SW 1271 (cell line): ENCODE measurements around the gene GAREM1.
"Not testable (repeated sequence)": the region's sequence is repeated elsewhere in the genome, so short reads cannot be mapped to it uniquely, and the experiment has no call there.

Source experiments
- DNase-seq, 2 experiments: peaks; one replicate each; lab custom pipeline; 2025; lab: John Stamatoyannopoulos, UW

The GAREM1 gene

DNA sequence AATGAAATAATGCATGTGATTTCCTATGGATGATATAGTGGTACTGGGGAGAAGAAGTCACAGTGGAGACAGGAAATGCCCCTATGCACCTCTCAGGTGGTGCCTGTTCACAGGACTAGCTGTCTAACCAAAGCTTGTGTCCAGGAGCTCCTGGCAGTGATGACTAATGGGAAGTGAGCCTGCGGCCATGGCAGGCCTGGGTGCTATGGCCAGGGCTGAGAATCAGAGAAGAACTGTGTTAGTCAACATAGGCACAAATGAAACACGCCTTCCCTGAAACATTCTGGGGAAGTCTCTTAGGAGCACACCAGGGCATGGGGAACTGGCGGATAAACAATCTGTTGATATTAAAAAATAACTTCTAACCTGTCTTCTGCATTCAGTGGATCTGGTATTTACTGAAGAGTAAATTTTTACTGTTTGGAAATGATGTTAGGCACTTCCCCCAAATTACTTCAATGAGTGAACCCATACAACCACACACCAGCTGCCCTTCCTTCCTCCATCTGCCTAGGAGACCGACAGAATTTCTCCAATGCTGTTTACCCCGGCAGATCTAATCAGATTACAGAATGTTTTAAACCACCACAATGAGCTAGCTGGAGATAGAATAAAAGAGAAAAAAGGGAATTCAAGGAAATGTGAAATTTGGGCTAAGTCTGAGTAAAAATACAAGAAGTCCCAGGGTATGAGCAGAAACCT, 213.4 kb downstream of the GAREM1 start:
- DNase-seq = no peak

DNA sequence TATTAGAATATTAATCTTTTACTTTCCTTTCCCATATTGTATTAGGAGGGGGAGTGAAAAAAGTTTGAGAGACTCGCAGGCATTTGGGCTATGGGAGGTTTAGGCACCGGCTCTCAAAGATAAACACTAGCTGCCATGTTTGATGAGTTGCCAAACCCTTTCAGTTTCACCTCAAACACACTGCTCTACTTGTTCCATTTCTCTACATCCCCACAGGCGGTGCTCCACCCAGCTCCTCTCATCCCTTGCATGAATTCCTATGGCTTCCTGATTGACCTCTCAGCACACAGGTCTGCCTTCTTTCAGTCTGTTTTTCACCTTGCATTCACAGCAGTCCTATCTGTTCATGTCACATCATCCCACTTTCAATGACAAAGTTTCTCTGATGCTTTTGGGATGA, 215.1 kb downstream of the GAREM1 start:
- DNase-seq = no peak

DNA sequence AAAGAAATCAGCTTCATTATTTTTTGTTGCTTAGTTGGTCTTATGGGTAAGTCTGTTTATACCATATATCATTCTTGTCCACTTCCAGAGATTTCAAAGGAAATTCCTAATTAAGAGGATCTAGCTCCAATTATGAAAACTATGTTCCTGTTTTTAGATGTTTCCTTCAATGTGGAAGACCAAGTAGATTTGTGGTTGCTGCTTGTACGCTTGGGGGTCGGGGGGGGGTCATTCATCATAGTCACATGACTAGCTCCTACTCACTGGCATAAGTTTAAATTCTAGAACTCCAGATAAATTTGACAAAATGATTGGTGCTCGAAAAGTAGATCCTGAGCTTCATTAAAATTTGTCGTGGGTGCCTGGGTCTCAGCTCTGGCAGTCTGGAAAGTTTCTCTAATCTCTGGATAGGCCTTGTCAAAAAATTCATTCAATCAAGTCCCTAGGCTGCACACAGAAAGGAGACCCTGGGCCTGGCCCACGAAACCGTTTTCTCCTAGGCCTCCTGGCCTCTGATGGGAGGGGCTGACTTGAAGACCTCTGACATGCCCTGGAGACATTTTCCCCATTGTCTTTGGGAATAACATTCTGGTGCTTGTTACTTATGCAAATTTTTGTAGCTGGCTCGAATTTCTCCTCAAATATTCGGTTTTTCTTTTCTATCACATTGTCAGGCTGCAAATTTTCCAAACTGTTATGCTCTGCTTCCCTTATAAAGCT, 218.4 kb downstream of the GAREM1 start:
- DNase-seq = no peak

DNA sequence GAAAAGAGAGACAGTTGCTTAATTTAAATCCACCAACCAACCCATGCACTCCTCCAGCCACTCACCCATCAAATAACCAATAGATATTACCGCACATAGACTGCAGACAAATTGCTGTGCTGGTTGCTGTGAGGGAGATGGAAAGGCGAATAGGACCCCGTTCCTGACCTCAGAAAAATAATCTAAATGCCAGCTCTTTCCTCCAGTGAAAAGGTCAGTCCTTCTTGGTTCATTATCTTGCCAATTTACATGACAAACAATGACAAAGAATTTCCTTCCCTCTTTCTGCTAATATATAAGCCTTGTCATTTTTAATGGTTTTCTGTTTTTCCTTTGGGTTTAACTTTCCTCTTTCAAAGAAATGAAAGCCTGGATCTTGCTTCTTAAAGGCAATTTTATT, 219.2 kb downstream of the GAREM1 start:
- DNase-seq = no peak

DNA sequence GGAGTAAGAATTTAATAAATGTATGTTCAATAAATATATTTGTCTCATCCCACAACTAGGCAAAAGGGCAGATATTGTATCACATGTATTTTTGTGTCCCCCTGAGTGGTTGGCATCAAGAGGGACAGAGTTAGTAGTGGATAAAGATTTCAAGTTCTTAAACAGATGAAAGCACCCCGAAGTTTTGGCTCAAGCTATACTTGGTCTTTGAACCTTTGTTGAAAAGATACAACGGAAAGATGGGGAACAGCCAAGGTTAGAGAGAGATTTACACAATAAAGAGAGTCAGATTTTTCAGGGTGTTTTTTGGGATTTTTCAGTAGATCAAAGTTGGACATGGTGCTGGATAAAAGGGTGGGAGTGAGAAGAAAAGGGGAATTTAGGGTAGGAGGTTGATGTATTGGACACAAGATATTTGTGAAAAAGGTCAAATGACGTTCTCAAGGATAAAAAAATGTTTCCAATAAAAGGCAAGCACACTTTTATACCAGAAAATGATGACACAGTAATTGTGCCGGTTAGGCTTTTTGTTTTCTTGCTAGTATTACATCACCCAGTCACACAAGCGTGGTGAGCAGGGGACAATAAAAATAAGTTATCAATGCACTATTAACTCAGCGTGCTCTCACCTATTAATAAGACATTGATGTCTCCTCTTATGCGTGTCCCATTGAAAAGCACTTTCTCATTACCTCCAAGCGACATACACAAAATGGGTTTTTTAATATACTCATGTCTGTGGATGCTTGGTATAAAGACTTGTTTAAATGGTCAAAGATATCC, 221.3 kb downstream of the GAREM1 start:
- no peak for DNase-seq

DNA sequence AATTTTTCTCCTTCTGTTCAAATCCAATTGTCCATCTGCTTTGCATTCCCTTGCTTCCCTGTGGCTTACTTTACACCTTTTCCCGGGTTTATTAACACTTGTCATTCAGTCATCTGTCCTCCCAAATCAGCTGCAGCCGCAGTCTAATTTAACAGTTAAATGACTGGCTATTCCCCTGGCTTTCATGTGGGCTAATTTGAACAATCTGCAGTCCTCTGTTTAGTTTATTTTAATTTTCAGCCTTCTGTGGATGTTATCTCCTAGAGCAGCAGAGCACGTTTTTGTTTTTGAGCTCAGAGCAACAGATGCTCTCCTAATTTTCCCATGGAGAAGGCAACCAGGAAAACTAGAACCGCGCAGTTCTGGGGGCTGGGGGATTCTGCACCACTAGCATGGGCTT, 225.8 kb downstream of the GAREM1 start:
- no peak for DNase-seq

DNA sequence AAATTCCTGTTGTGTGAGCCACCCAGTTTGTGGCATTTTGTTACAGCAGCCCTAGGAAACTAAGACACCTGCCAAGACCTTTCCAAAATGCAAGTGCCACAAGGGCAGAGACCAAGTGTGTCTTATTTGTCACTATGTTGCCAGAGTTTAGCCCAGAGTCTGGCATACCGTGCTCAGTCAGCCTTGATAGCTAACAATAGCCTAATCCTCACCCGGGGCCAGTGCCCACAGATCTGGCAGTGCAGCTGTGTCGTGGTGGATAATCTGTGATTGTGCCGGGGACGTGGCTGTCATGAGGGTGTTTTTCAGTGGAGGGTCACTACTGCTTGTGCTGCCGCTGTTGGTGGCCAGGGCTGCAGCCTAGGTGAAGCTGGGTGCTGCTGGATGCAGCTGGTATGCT, 227.3 kb downstream of the GAREM1 start:
- no peak for DNase-seq

DNA sequence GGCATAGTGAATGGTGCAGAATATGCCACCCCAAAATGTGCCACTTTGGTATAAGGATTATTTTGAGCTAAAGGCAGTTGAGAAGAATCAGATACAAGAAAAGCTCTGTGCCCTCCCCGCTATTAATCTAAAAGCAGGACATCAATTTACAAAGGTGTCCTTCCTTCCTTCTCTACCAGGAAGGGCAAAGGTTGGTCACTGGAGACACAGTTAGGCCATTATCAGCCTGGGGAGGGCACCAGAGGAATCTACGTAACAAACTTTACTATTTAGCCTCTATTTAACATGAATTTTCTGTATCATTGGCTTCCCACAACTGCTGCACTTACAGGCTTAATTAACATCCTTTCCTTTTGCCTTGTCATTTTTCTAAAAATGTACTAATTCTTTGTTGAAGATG, 228.3 kb downstream of the GAREM1 start:
- no peak for DNase-seq

DNA sequence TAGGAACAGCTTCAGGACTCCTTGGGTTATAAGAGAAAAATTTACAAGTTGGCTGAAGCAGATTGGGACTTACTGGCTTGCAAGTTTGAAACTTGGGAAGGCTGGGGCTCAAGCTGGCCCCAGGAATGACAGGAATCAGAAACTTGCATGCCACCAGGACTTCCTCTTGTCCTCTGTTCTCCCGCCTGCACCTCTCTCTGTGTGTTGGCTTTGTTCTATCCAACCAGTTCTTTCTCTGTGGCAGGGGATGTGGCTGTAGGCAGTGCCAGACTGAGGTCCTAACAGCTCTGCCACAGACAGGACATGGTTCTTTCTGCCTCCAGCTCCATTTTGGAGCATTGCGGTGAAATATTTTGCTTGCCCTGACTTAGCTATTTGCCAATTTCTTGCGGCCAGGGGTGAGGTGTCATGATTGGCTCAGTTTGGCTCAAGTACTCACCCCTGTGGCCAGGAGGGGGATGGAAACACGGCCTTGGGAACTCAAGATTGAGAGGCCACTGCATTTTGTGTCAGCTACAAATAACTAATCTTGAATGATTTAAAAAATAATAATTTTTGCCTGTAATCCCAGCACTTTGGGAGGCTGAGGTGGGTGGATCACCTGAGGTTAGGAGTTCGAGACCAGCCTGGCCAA, 231.9 kb downstream of the GAREM1 start:
- no peak for DNase-seq

DNA sequence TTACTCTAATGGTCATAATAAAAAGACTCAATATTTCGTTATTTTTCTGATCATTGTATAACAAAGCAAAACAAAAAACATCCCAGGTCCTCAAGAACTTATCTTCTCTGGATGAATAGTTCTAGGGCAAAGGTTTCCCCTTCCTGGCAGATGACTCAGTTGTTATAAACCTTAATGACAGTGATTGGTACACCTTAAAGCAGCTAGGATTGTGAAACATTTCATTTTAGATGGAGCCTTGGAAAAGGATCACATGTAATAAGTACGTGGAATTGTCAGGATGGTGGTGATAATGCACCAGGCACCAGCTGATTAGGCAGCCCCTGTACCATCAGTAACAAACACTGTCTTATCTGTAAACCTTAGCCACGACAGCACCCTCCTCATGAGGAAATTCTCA, 233.6 kb downstream of the GAREM1 start:
- DNase-seq = no peak

DNA sequence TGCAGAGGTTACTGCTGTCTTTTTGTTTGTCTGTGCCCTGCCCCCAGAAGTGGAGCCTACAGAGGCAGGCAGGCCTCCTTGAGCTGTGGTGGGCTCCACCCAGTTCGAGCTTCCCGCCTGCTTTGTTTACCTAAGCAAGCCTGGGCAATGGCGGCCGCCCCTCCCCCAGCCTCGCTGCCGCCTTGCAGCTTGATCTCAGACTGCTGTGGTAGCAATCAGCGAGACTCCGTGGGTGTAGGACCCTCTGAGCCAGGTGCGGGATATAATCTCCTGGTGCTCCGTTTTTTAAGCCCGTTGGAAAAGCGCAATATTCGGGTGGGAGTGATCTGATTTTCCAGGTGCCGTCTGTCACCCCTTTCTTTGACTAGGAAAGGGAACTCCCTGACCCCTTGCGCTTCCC, 237.3 kb downstream of the GAREM1 start:
- not testable (repeated sequence) for DNase-seq

DNA sequence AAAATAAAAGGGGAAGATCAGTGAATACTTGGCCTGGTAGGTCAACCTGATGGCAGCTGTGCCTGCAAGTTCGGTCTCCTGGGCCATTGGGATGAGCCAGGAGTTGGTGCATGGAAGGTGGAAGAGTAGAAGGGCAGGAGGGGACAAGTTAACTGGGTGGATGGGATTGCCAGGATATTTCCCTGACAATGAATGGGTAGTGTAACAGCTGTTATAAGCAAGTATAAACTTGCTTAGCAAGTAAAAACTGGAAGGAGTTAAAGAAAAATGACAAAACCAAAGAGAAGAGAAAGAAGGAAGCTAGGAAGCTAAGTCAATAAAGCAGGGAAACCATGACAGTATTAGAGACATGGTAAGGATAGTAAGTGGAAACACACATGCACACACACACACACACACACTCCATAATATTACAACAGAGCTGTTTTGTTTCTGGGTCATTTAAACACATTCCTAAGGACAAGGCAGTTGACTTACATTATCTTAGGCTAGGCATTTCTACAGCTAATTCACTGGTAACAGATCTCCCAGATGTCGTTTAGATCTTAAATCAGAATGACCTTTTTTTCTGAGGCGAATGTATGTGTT, 251.2 kb downstream of the GAREM1 start:
- DNase-seq = no peak

DNA sequence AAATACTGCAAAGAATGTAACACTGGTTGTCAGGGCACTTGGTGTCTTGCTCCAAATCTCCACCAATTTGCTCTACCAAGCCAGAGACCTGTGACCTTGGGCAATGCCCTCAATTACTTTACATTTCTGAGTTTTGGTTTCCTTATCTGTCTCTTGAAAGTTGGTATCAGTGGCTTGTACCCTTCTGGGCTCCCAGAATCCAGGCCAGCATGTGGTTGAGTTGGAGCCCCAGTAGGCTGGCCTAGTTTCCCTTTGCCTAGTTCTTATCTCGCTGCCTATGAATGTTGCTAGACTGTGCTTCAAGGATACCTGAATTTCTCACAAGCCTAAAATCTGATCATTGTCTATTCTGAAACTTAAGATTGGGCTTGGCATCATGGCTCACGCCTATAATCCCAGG, 254.3 kb downstream of the GAREM1 start:
- no peak for DNase-seq

DNA sequence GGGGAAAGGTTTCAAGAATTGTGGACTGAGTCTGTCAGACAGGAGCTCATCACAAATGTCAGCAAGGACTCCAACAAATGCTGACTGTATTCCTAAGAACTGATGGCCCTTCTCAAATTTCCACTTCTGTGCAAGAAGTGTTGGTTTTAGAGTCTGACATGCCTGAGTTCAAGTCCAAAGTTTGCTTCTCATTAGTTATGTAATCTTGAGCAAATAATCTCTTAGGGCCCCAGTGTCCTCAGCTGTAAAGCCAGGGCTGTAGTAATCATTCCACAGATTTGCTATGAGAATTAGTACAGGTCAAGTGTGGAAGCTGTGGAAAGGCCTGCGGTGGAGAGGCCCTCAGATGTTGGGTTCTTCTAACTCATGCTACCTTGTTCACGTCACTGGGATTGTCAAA, 257.0 kb downstream of the GAREM1 start:
- no peak for DNase-seq
